GM18502 (cell line): ENCODE measurements around the gene LOXL4.

ENCODE experiments used
- ATAC-seq: cut with Tn5 transposase; IDR thresholded peaks from one replicate; pipeline ENCODE4 v1.9.1; 2021; ENCODE audit warnings: mild to moderate bottlenecking; ENCODE audit not compliant: unreplicated experiment, poor library complexity

Gene LOXL4

DNA sequence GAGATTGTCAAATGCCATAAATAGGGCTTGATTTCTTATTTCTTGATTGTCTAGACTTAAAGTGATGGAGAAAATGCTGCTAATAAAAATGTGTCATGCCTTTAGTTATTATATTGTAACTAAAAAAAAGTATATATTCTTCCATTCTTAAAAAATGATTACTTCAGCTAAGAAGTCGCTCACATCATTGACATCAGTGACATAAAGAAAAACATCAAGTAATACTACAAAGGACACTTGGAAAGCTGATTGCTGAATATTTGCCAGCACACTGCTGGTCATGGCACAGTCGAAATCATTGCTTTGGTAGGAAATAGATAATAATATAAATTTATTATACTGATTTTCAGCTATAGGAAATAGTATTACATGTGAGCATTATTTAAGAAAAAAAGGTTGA is 62.6 kb downstream of the LOXL4 start:
- ATAC-seq: no peak

DNA sequence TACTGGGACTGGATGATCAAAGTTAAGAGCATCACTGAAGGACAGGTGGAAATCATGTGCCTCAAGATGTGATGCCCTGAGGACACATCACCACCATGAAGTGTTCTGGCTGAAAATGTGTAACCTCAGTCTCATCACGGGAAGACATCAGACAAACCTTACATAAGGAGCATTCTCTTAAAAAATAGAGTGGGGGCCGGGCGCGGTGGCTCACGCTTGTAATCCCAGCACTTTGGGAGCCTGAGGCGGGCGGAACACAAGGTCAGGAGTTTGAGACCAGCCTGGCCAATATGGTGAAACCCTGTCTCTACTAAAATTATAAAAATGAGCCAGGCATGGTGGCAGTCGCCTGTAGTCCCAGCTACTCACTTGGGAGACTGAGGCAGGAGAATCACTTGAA is 65.6 kb downstream of the LOXL4 start:
- no peak for ATAC-seq

DNA sequence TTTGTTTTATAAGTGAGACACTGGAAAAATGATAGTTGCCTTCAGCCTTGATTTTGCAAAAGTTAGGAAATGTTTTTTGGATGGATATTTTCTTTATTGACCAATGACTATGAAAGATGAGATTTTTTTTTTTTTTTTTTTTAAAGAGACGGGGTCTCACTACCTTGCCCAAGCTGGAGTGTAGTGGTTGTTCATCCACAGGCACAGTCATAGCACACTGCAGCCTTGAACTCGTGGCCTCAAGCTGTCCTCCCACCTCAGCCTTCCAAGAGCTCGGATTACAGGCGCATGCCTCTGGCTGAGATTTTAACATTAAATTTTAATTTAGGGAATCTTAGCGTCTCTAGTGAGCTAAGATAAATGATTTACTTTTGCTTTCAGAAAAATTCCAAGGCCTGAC is 66.2 kb downstream of the LOXL4 start:
- ATAC-seq: no peak
